ENCODE data around the gene NFATC2. TPM values are rescaled to one million over a fixed set of nuclear protein-coding genes. Genes with fewer than 3 reads are reported as not detected.

Gene NFATC2
- total RNA-seq, 2 experiments from 2014 or later: 53.3 to 56.9 TPM

DNA sequence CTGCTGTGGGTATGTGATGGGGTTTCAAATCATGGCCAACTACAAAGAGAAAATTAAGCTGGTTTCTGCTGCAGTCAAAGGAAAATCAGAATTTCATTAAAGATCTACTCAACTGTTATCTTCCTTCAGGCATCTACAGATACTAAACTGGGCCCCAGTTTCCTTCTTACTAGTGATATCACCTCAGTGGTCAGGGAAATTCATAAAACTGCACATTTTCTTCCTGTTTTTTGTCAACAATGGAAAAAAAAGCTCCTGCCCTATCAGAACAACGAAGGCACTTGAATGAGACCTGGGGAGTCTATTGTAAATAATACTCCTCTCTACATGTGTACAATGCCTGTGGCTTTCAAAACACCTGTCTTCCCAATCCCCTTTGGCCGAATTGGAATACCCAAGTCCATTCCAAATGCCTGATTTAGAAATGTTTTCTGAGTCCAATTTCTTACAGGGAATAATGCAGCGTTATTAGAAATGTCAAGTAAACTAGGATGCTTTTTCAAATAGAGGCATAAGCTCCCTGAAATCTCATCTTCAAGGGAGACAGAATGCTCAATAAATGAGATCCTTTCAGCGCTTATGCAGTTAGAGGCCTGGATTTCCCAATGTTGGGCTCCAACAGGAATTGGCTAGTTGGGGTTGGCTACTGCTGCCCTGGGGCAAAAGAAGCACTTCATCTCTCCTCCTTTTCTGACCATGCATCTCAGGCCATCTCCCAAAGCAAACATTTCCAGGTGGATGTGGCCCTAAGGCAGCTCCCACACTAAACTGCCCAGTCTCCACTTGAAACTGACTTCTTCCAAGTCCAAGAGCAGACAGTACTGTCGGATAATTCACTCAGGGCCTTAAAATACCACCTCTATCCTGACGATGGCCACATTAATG is 143.3 kb downstream of the NFATC2 start:
- ChIA-PET POLR2A (interaction anchor here (0.8 to 9.4 kb wide), 9 partner anchors 10 to 143 kb away, joined by 3 to 209 read pairs (median 26); partner anchors contain the start of gene NFATC2), CTCF (interaction anchor here (0.9 to 3.5 kb wide), 5 partner anchors 10 to 196 kb away, joined by 3 to 17 read pairs (median 9); no protein-coding TSS in a partner anchor)
- H3K9me3 Mint-ChIP-seq: no peaks in the 10 kb centered on the region
- peaks cover 73% of the 10 kb centered on the region for H3K36me3 Mint-ChIP-seq (ENCODE audit: low read depth)
- no peak for DNase-seq
- peaks cover 83% of the 10 kb centered on the region for H3K4me1 Mint-ChIP-seq
- no peaks in the 10 kb centered on the region for H3K27me3 Mint-ChIP-seq
- peak overlapping the region; percentile 66 for H3K4me3 Mint-ChIP-seq
- H3K27ac Mint-ChIP-seq: peak overlapping the region; percentile 98

DNA sequence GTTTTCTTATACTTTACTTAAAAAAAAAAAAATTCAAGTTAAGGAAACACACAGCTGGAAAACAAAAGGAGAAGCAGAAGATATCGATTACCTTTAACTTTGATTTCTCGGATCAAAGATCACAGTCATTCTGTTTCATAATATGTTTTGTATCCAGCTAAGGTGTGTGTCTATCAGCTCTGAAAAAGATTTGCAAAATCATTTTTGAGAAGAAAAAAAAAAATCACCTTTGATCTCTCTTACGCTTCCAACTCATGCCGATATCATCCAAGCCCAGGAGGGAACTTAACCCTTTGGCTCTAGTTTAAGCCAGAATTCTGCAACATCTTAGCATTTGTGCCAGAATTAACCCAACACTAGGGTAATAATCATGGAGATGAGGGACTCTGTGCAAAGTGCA is 144.0 kb downstream of the NFATC2 start:
- Mint-ChIP-seq H3K27ac (peak overlapping the region; percentile 98), H3K9me3 (no peaks in the 10 kb centered on the region), H3K27me3 (no peaks in the 10 kb centered on the region), H3K4me3 (no peak overlapping the region), H3K36me3 (ENCODE audit: low read depth) (peaks cover 69% of the 10 kb centered on the region), H3K4me1 (peaks cover 80% of the 10 kb centered on the region)
- ChIA-PET POLR2A (interaction anchor here (2.5 to 9.4 kb wide), 7 partner anchors 9 to 144 kb away, joined by 7 to 209 read pairs (median 30); partner anchors contain the start of gene NFATC2), CTCF (interaction anchor here (0.9 to 3.1 kb wide), 4 partner anchors 9 to 197 kb away, joined by 3 to 15 read pairs (median 7); no protein-coding TSS in a partner anchor)
- no peak for DNase-seq

DNA sequence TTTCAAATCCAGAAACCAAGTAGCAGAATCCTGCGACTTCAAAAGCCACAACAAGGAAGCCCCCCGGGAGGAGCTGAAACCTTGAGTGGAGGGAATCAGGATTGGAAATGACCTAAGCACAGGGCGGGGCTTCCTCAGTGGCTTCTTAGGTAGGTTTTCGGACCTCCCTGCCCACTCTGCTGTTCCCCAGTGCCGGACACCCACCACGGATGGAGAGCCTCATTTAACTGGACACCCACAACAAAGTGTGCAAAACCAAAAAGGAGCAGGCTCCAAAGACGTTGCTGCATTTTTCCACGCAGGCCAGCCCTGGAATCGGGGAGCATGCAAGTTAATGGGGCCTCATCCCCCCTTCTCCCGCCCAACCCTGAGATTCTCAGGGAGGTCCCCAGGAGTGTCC is 144.4 kb downstream of the NFATC2 start:
- no peak for DNase-seq
- CTCF ChIA-PET: interaction anchor here (0.9 to 3.1 kb wide), 3 partner anchors 12 to 198 kb away, joined by 3 to 15 read pairs (median 5); no protein-coding TSS in a partner anchor
- POLR2A ChIA-PET: interaction anchor here (4.6 to 9.4 kb wide), 4 partner anchors 8 to 25 kb away, joined by 30 to 209 read pairs (median 37); no protein-coding TSS in a partner anchor
- no peak overlapping the region for H3K4me3 Mint-ChIP-seq
- H3K27me3 Mint-ChIP-seq: no peaks in the 10 kb centered on the region
- H3K27ac Mint-ChIP-seq: no peak overlapping the region
- peaks cover 66% of the 10 kb centered on the region for H3K36me3 Mint-ChIP-seq (ENCODE audit: low read depth)
- H3K4me1 Mint-ChIP-seq: peaks cover 76% of the 10 kb centered on the region
- no peaks in the 10 kb centered on the region for H3K9me3 Mint-ChIP-seq

DNA sequence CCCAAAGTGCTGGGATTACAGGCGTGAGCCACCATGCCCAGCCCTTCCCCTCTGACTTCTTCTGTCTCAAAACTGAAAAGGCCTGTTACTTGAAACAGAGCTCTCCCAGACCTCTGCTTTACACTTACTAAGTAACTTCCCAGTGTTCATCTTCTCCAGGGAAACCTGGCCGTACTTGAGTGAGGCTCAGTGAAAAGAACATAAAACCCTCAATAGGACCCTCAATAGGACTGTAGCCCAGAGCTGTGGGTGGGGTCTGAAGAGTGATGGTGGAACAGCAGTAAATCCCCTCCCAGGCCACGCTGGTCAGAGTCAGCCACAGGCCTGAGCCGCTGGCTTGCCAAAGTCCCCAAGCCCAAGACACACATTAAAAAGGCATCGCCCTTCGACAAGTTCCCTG is 145.4 kb downstream of the NFATC2 start:
- Mint-ChIP-seq H3K27ac (peak overlapping the region; percentile 21), H3K4me3 (no peak overlapping the region), H3K36me3 (ENCODE audit: low read depth) (peaks cover 68% of the 10 kb centered on the region), H3K4me1 (peaks cover 73% of the 10 kb centered on the region), H3K27me3 (no peaks in the 10 kb centered on the region), H3K9me3 (no peaks in the 10 kb centered on the region)
- CTCF ChIA-PET: interaction anchor here (3.1 kb wide), 1 partner anchor 11 kb away, joined by 15 read pairs; no protein-coding TSS in a partner anchor
- DNase-seq: no peak
- POLR2A ChIA-PET: no interaction called here

DNA sequence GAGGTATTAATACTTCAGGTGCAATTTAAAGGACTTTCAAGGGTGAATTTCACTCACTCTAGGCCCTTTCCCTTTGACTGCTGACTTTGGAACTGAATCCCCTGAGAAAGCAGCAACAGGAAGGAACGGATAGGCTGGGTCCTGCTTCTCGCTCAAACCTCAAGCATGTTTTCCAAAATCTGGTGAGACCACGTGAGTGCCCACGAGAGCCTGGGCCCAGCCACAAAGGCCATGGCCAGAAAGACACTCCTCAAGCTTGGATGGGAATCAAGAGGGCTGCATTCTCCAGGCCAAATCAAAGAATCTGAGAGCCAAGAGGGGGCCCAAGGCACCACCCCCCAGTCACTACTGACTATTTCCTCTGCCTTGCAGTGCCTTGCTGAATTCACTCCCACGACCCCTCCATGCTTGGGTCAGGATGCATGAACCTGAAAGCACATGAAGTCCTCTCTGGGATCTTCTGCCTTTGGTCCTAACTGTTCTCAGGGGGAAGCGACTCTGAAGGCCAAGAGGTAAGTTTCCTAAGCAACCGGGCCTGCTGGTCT is 146.1 kb downstream of the NFATC2 start:
- CTCF ChIA-PET: interaction anchor here (1.1 kb wide), 1 partner anchor 11 kb away, joined by 4 read pairs; no protein-coding TSS in a partner anchor
- Mint-ChIP-seq H3K27me3 (no peaks in the 10 kb centered on the region), H3K27ac (peak overlapping the region; percentile 21), H3K4me3 (no peak overlapping the region), H3K9me3 (no peaks in the 10 kb centered on the region), H3K36me3 (ENCODE audit: low read depth) (peaks cover 69% of the 10 kb centered on the region), H3K4me1 (peaks cover 68% of the 10 kb centered on the region)
- POLR2A ChIA-PET: no interaction called here
- no peak for DNase-seq

DNA sequence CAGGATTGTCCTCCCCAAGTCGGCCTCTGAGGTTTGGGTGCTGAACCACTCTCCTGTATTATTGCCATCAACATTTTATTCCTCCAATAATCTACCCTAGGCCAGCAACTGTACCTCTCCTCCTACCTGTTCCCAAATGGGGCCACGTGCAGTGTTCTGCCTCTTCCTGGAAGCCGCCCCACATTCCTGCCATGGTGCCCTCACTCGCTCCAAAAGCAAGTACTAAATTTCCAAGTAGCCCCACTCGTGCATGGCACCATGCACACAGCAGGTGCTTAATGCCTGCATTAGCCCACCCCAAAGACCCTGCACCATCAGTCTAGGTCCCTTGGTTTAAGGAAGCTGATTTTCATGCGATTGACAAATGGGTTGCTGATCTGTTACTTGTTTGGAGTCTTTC is 147.8 kb downstream of the NFATC2 start:
- no peak overlapping the region for H3K4me3 Mint-ChIP-seq
- H3K36me3 Mint-ChIP-seq (ENCODE audit: low read depth): peaks cover 73% of the 10 kb centered on the region
- H3K27ac Mint-ChIP-seq: no peak overlapping the region
- H3K9me3 Mint-ChIP-seq: no peaks in the 10 kb centered on the region
- no peak for DNase-seq
- ChIA-PET CTCF (no interaction called here), POLR2A (no interaction called here)
- H3K4me1 Mint-ChIP-seq: peaks cover 67% of the 10 kb centered on the region
- no peaks in the 10 kb centered on the region for H3K27me3 Mint-ChIP-seq

DNA sequence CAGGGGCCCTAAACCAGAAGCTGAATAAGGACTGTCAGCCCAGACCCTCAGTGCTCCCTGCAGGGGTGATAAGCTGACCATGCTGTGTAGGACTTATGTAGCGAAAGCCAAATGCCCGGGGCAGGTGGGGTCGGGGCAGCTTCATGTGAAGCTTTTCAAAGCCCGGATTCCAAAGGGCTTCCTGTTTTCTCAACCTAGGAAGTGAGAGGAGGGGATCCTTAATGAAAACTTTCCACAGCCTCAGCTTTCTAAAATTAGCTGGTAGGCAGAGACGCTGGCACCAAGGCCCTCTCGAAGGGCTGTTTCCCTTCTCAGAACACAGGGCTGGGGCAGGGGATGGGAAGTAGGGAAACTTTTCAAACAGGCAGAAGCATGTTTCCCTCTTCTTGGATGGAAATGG is 148.9 kb downstream of the NFATC2 start:
- POLR2A ChIA-PET: no interaction called here
- CTCF ChIA-PET: no interaction called here
- DNase-seq: no peak
- Mint-ChIP-seq H3K36me3 (ENCODE audit: low read depth) (peaks cover 73% of the 10 kb centered on the region), H3K4me3 (no peak overlapping the region), H3K27ac (no peak overlapping the region), H3K9me3 (no peaks in the 10 kb centered on the region), H3K27me3 (no peaks in the 10 kb centered on the region), H3K4me1 (peaks cover 67% of the 10 kb centered on the region)

DNA sequence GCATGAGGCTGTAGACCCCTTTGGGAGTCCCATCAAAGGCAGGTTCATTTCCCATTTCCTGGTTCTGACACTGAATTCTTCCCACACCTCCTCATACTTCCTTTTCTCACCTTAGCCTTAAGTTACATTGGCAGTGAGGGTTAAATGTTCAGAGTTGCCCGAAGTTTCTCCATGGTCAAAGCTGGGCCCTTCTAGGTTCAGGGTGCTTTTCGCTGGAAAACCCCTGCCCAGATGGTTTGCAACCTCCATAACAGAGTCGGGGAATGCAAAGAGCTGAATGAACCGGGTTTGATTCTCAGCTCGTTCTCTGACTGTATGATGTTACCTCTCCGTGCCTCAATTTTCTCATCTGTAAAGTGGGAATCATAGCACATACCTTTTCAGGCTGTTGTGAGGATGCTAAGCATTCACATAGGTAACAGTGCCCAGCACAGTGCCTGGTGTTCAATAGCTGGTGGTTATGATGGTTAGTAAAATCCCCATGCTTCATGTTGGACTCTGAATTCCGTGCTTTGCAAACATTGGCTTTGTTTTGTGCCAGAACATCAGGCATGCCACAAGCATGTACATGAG is 149.8 kb downstream of the NFATC2 start:
- no peak for DNase-seq
- Mint-ChIP-seq H3K27me3 (no peaks in the 10 kb centered on the region), H3K4me1 (peaks cover 68% of the 10 kb centered on the region), H3K36me3 (ENCODE audit: low read depth) (peaks cover 76% of the 10 kb centered on the region), H3K27ac (no peak overlapping the region), H3K9me3 (no peaks in the 10 kb centered on the region), H3K4me3 (no peak overlapping the region)
- ChIA-PET POLR2A (interaction anchor here (0.6 kb wide), 1 partner anchor 306 kb away, joined by 4 read pairs; no protein-coding TSS in a partner anchor), CTCF (no interaction called here)

DNA sequence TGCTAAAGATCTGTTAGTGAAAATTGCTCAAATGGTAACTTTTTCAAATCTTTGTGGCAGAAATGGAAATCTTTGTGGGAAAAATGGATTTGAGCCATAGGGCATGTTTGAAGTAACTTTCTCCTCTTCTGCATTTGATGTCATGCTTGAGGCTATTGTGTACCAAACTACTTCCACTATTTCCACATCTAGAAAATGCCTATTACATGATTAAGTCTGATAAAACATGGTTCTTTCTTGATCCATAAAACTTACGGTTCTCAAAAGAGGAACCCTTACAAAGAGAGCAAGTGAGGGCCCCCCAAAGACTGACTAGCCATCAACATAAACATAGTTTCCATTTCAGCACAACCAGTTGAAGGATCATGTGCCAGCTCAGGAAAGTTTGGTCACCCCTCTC is 150.6 kb downstream of the NFATC2 start:
- ChIA-PET POLR2A (no interaction called here), CTCF (no interaction called here)
- H3K27me3 Mint-ChIP-seq: no peaks in the 10 kb centered on the region
- no peak overlapping the region for H3K4me3 Mint-ChIP-seq
- no peak overlapping the region for H3K27ac Mint-ChIP-seq
- no peak for DNase-seq
- H3K4me1 Mint-ChIP-seq: peaks cover 68% of the 10 kb centered on the region
- H3K36me3 Mint-ChIP-seq (ENCODE audit: low read depth): peaks cover 72% of the 10 kb centered on the region
- H3K9me3 Mint-ChIP-seq: no peaks in the 10 kb centered on the region

DNA sequence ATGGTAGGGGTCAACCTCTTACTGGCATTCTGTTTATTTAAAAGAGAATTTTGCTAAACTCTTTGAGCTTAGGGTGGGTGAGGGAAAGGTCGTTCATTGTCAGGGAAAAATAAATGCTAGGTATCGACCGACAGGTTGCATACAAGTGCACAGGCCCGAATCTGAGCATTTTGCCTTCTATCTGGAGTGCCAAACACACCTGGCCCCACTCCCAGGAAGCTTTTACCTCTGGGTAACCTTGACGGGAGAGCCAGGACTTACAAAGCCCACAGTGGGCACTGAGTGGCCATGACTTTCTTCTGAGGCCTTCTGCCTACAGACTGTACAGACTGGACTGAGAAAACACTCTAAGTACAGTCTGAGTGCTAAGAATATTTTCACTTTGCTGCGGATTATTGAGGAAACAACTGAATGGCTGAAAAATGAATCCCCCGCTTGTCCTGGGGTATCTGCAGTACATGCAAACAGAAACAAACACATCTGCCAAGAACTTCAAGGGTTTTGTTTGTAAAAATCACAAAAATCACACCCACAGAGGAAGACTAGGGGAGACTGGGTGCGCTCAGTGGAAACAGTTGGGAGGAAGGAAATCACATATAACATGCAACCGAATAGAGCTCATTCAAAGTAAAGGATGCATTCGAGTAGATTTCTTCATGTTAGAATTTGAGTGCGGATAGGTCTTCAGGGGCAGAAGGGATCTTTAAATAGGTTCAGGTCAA is 152.8 kb downstream of the NFATC2 start:
- ChIA-PET CTCF (interaction anchor here (0.8 to 2.4 kb wide), 5 partner anchors 10 to 595 kb away, joined by 3 to 18 read pairs (median 6); partner anchors contain the start of gene BCAS4), POLR2A (interaction anchor here (1.0 to 2.7 kb wide), 7 partner anchors 10 to 152 kb away, joined by 3 to 30 read pairs (median 8); partner anchors contain the start of gene NFATC2)
- H3K4me1 Mint-ChIP-seq: peaks cover 84% of the 10 kb centered on the region
- H3K4me3 Mint-ChIP-seq: no peak overlapping the region
- DNase-seq: no peak
- H3K27me3 Mint-ChIP-seq: no peaks in the 10 kb centered on the region
- no peaks in the 10 kb centered on the region for H3K9me3 Mint-ChIP-seq
- H3K36me3 Mint-ChIP-seq (ENCODE audit: low read depth): peaks cover 79% of the 10 kb centered on the region
- H3K27ac Mint-ChIP-seq: peak overlapping the region; percentile 82

DNA sequence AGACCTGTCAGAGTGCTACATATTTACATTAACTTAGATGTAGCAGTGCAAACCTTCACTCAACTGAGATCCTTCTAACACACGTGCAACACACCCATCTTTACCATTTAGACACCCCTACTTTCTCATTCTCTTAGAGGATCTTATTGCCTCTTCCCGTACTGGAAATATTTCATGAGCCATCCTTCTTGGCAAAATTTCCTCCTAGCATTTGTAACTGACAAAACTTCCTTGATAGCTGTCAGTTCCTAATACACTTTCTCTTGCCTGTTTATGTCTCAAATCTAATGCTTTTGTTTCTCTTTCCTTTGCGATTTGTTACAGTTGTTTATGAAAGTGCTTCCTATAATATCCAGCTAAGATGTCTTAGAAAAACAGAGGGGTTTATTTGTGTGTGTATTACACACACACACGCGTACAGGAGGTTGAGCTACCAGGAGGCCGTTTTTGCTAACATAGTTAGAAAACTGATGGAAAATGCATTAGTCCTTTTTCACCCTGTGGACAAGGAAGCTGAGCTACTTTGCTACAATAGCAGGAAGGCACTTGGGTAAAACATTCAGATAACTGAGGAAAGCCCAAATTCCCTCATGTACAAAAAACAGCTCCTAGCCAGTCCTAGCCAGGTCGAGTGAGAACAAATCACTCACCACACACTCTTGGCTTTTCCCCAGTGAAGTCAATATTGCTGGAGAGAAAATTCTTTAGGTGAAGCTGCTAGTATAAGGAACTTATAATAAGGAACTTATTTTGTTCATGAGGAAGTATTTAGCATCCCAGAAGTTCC is 153.6 kb downstream of the NFATC2 start:
- Mint-ChIP-seq H3K36me3 (ENCODE audit: low read depth) (peaks cover 75% of the 10 kb centered on the region), H3K27ac (peak overlapping the region; percentile 61), H3K9me3 (no peaks in the 10 kb centered on the region), H3K4me1 (peaks cover 84% of the 10 kb centered on the region), H3K27me3 (no peaks in the 10 kb centered on the region), H3K4me3 (no peak overlapping the region)
- ChIA-PET CTCF (interaction anchor here (0.8 to 2.4 kb wide), 5 partner anchors 11 to 594 kb away, joined by 3 to 18 read pairs (median 6); partner anchors contain the start of gene BCAS4), POLR2A (interaction anchor here (0.7 to 2.7 kb wide), 6 partner anchors 11 to 153 kb away, joined by 3 to 30 read pairs (median 8); partner anchors contain the start of gene NFATC2)
- no peak for DNase-seq

Measured in activated CD4-positive, alpha-beta memory T cell treated with anti-CD3 and anti-CD28 coated beads, Interleukin-2, amount 10 ng/mL, durations not matched to agents 7 days and 5 days (primary cell).